Ovary (tissue), 9 donors: Measurements from ENCODE around the gene PTPRN2. TPM values are rescaled to one million over a fixed set of nuclear protein-coding genes. Genes with fewer than 3 reads are reported as not detected.

Experiments used
- DNase-seq, 5 donors: peaks; one replicate each; pipeline ENCODE4 v3.0.0-alpha.2; 2019 to 2020
- H3K27ac ChIP-seq, 2 donors: fragments of 200-600 bp; one replicate each; pipeline versions ENCODE4 v1.5.1 to v1.8.0; 2019 to 2022
- H3K27me3 ChIP-seq: fragments of 200-600 bp; one replicate; pipeline ENCODE4 v1.8.0; 2022
- H3K36me3 ChIP-seq: fragments of 200-600 bp; sonication (generic); one replicate; pipeline ENCODE4 v1.5.1; 2019
- H3K4me1 ChIP-seq: one replicate; pipeline ENCODE4 v1.8.1; 2013; ENCODE audit warnings: mild to moderate bottlenecking, moderate library complexity; ENCODE audit not compliant: insufficient read depth
- H3K4me3 ChIP-seq: fragments of 200-600 bp; sonication (generic); one replicate; pipeline ENCODE4 v1.5.1; 2017
- H3K9me3 ChIP-seq, 2 donors: fragments of 200-600 bp in 1 of 2; sonication (generic) in 1 of 2; one replicate each; pipeline versions ENCODE4 v1.5.1 to v1.8.1; 2013 to 2019; ENCODE audit warnings: mild to moderate bottlenecking in 1 of 2, moderate library complexity in 1 of 2
- CTCF ChIP-seq, 3 donors: fragments of 450-650 bp in 2 of 3; fragments of 200-600 bp in 1 of 3; IDR thresholded peaks; one replicate each; pipeline versions ENCODE4 v1.5.1 to v1.8.0; 2016 to 2022; ENCODE audit warnings: antibody characterized with exemption in 3 of 3, mild to moderate bottlenecking in 1 of 3
- EP300 ChIP-seq: sonication (generic); formaldehyde crosslinking; IDR thresholded peaks from one replicate; pipeline ENCODE4 v1.6.1; 2017; ENCODE audit warnings: antibody characterized with exemption
- POLR2A ChIP-seq: fragments of 450-650 bp; IDR thresholded peaks from one replicate; pipeline ENCODE4 v1.6.1; 2017; ENCODE audit warnings: antibody characterized with exemption, mild to moderate bottlenecking, moderate library complexity
- WGBS, 3 donors: extraction: QIAGEN DNeasy Blood & Tissue Kit in 1 of 3; methylation state at CpG; one replicate each; pipeline versions ENCODE4 v1.1.5 to v1.1.7; 2013 to 2017; 5-methylcytosine and 5-hydroxymethylcytosine counted together
- intact Hi-C, 4 donors: fragments of 100-400 bp; cut with DNase I; formaldehyde crosslinking; loops; one replicate each; pipeline versions ENCODE4 v1.11.0 to v1.15.1; 2022 to 2023
- polyA plus RNA-seq, 2 donors: library from polyadenylated mRNA; stranded (reverse); fragments of 200-250 nt in 1 of 2; fragments of 350-450 nt in 1 of 2; fragmentation: Illumina TruSeq in 1 of 2; extraction: RNeasy Lipid Tissue Mini Kit (QIAGEN cat#74804) in 1 of 2; gene quantifications; one replicate each; pipeline ENCODE4 v1.2.3, GENCODE V29; 2013 to 2014
- total RNA-seq, 7 donors: library from RNA; depleted of rRNA in 2 of 7; stranded (reverse); fragments of >200 nt in 2 of 7; fragmentation: NEBNext Ultra II Directional in 3 of 7; extraction: Animal tissue kit (Norgen Biotek cat#: 25700) in 3 of 7; gene quantifications; one replicate each; pipeline versions ENCODE4 v1.1.0 to v1.2.4, GENCODE V29; 2016 to 2023
- donor health status: DM: no; HTN: no; CAD: no; lungs with moderate emphysema.
- donor health status: DM: no; HTN: no; CAD: no.
- donor health status: Bipolar disorder and iron deficiency.
- donor health status: DM: yes; HTN: yes; CAD: no.
- donor health status: DM: no; HTN: no; CAD: no.
- donor health status: DM: yes; HTN: yes; CAD: no.

Gene PTPRN2
- total and polyA plus RNA-seq, 9 donors: 3.5 to 11.1 (median 5.9) TPM

- no peak for DNase-seq
- Histone ChIP-seq H3K27ac (no peak overlapping the region), H3K36me3 (no peaks in the 10 kb centered on the region), H3K4me1 (no peaks in the 10 kb centered on the region), H3K4me3 (no peak overlapping the region), H3K9me3 (no peaks in the 10 kb centered on the region), H3K27me3 (no peaks in the 10 kb centered on the region)
- WGBS, 3 donors: 79 to 87% (median 84%) methylated on average over 22 of the region's 22 CpGs
- intact Hi-C loops: no loop called here
- TF ChIP-seq CTCF (IDR thresholded peaks at IDR 0.05) (no peak), POLR2A (no peak), EP300 (no peak)
Observed at GRCh38 chr7:158318511-158318913, 269.1 kb downstream of the PTPRN2 start.

DNA sequence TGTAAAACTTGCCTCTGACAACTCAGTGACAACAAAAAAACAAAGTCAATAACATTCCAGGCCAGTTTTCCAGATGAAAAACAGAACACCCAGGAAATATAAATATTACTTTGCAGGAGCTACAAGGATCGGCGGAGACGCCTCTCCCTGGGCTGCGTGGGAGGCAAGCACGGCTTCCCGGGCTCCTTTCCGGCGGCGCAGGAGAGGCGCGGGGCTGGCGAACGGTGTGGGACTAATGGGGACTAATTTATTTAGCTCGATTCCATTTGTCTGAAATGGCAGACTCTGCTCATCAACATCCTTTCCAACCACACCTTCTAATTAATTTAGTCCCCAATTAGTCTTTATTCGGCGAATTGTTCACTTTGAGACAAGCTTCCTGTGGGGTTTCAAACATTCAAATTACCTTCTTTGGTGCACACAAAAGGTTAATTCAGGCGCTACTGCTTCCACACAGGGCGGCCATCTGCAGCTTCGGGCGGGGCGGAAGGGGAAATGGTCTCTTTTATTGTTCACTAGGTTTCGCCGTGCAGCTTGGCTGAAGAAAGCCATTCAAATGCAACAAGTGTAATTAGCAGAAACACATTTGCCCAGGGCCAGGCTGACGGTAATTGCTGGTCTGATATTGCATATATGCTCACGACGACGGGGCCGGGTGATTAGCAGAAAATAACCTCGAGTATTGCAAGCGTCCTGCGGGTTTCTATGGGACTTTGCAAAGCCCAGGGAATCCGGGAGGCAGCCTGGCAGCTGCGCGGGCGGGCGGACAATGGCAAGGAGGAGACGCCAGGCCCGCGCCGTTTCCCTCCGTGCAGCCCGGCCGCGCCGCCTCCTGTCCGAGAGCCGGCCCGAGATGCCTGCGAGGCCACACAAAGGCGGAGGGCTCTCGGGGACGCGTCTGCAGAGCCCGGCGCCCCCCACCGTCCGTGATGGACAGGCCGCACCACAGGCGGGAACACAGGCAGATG, 270.1 kb downstream of the PTPRN2 start:
- Histone ChIP-seq H3K4me1 (no peaks in the 10 kb centered on the region), H3K27me3 (no peaks in the 10 kb centered on the region), H3K9me3 (no peaks in the 10 kb centered on the region), H3K27ac (no peak overlapping the region), H3K36me3 (no peaks in the 10 kb centered on the region), H3K4me3 (no peak overlapping the region)
- intact Hi-C loops: no loop called here
- DNase-seq: no peak
- WGBS, 3 donors: 13 to 21% (median 15%) methylated on average over 58 to 59 of the region's 59 CpGs
- TF ChIP-seq CTCF (IDR thresholded peaks at IDR 0.05) (no peak), POLR2A (no peak), EP300 (no peak)

GRCh38 chr7:158316466-158317031, 271.1 kb downstream of the PTPRN2 start:
- H3K9me3 ChIP-seq: no peaks in the 10 kb centered on the region
- DNase-seq: no peak
- no peaks in the 10 kb centered on the region for H3K36me3 ChIP-seq
- H3K27me3 ChIP-seq: no peaks in the 10 kb centered on the region
- H3K4me3 ChIP-seq: no peak overlapping the region
- H3K27ac ChIP-seq: no peak overlapping the region
- H3K4me1 ChIP-seq: no peaks in the 10 kb centered on the region
- TF ChIP-seq POLR2A (no peak), CTCF (IDR thresholded peaks at IDR 0.05) (no peak), EP300 (no peak)
- intact Hi-C loops: no loop called here
- 87 to 91% (median 90%) methylated on average over 35 of the region's 35 CpGs for WGBS, 3 donors

DNA sequence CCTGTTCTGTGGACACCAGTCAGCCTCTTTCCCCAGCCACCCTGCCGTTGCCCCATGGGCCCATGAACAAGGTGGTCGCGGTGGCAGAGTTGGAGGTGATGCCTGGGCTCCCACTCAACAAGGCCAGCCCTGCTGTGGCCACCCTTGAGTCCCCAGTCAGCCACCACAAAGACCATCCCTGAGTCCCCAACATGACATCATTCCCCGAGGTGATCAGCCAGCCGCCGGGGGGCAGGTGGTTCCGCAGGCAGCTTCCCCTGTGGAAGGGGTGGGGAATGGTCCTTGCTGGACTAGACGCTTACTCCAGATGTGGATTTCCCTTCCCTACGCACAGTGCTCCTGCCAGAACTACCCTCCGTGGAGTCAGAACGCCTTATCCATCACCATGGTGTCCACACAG, 271.7 kb downstream of the PTPRN2 start:
- TF ChIP-seq POLR2A (no peak), CTCF (IDR thresholded peaks at IDR 0.05) (no peak)
- no peak for DNase-seq
- no peaks in the 10 kb centered on the region for H3K9me3 ChIP-seq
- no peaks in the 10 kb centered on the region for H3K27me3 ChIP-seq
- 93 to 97% (median 93%) methylated on average over 11 of the region's 11 CpGs for WGBS, 3 donors
- no peak overlapping the region for H3K4me3 ChIP-seq
- no peaks in the 10 kb centered on the region for H3K36me3 ChIP-seq
- H3K27ac ChIP-seq: no peak overlapping the region
- intact Hi-C loops: no loop called here
- no peaks in the 10 kb centered on the region for H3K4me1 ChIP-seq
